ENCODE results near the gene TTC22. TPM values are rescaled to one million over a fixed set of nuclear protein-coding genes. Genes with fewer than 3 reads are reported as not detected.

The TTC22 gene
- total RNA-seq, 4 donors from 2014 or later = 0.93 to 7.3 (median 1.0) TPM; not detected in 1

- Histone ChIP-seq H3K27ac (no peak overlapping the region), H3K36me3 (no peaks in the 10 kb centered on the region), H3K4me3 (no peak overlapping the region), H3K4me1 (peaks cover 0 to 22% (median 12%) of the 10 kb centered on the region in 3 donors), H3K27me3 (no peaks in the 10 kb centered on the region), H3K9me3 (no peaks in the 10 kb centered on the region)
- 47% methylated on average over 5 of the region's 6 CpGs for WGBS, 2 donors (ENCODE audit: low coverage in 1 of 2)
- ATAC-seq = no peak
- TF ChIP-seq, protein P1, sequence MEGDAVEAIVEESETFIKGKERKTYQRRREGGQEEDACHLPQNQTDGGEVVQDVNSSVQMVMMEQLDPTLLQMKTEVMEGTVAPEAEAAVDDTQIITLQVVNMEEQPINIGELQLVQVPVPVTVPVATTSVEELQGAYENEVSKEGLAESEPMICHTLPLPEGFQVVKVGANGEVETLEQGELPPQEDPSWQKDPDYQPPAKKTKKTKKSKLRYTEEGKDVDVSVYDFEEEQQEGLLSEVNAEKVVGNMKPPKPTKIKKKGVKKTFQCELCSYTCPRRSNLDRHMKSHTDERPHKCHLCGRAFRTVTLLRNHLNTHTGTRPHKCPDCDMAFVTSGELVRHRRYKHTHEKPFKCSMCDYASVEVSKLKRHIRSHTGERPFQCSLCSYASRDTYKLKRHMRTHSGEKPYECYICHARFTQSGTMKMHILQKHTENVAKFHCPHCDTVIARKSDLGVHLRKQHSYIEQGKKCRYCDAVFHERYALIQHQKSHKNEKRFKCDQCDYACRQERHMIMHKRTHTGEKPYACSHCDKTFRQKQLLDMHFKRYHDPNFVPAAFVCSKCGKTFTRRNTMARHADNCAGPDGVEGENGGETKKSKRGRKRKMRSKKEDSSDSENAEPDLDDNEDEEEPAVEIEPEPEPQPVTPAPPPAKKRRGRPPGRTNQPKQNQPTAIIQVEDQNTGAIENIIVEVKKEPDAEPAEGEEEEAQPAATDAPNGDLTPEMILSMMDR (IDR thresholded peaks at IDR 0.05) = no peak
- TF ChIP-seq POLR2A (IDR thresholded peaks at IDR 0.05) = no peak
- no peak for TF ChIP-seq POLR2AphosphoS5 (IDR thresholded peaks at IDR 0.05)
Observed at GRCh38 chr1:54767526-54767925, 33.6 kb downstream of the TTC22 start.

- peaks cover 0 to 22% (median 12%) of the 10 kb centered on the region in 3 donors for H3K4me1 ChIP-seq
- H3K36me3 ChIP-seq = no peaks in the 10 kb centered on the region
- WGBS, 2 donors (ENCODE audit: low coverage in 1 of 2) = 19 to 52% methylated on average over 2 to 4 of the region's 4 CpGs
- no peaks in the 10 kb centered on the region for H3K9me3 ChIP-seq
- TF ChIP-seq POLR2AphosphoS5 (IDR thresholded peaks at IDR 0.05) (no peak), EP300 (IDR thresholded peaks at IDR 0.05) (no peak)
- H3K4me3 ChIP-seq = no peak overlapping the region
- no peaks in the 10 kb centered on the region for H3K27me3 ChIP-seq
- no peak for ATAC-seq
- no peak overlapping the region for H3K27ac ChIP-seq
Observed at GRCh38 chr1:54766726-54767125, 34.4 kb downstream of the TTC22 start.

DNA sequence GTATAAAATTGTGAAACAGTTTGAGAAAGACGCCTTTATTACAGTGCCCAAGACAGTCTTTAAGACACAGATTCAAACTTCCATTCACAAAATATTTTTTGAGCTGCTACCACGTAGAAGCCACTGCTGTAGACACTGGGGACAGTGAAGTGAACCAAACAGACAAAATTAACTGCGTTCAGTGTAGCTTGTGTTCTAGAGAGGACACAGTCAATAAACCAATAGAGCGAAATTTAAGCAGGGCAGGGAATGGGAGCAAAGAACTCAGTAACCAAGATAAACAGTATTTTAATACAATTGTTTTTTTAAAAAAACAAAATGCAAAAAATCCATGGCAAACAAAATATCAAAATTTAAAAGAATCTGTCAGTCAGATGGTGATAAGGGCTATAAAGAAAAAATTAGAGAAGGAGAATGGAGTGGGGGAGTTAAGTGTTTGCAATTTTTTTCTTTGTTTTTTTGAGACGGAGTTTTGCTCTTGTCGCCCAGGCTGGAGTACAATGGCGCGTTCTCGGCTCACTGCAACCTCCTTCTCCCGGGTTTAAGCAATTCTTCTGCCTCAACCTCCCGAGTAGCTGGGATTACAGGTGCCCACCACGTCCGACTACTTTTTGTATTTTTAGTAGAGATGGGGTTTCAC is 36.1 kb downstream of the TTC22 start:
- WGBS, 2 donors (ENCODE audit: low coverage in 1 of 2) = 58% methylated on average over 12 to 13 of the region's 13 CpGs

GRCh38 chr1:54764133-54764921 is 36.8 kb downstream of the TTC22 start, which contains the start of gene PARS2:
Gene PARS2 (minus strand): TSS chr1:54764523. CDS start chr1:54759161, 5,362 bp downstream.
- WGBS, 2 donors (ENCODE audit: low coverage in 1 of 2) = 0% methylated on average over 2 to 7 of the region's 57 CpGs
- TF ChIP-seq, protein P1 (IDR thresholded peaks at IDR 0.05) = peak in 2 of 4 experiments; percentile 21 to 26
- peak; percentile 91 for TF ChIP-seq POLR2AphosphoS5 (IDR thresholded peaks at IDR 0.05)
- peak; percentile 78 to 80 for TF ChIP-seq POLR2A (IDR thresholded peaks at IDR 0.05)
- TF ChIP-seq EP300 (IDR thresholded peaks at IDR 0.05) = no peak
- ATAC-seq = peak; percentile 99

More for the DNA sequence above, 36.1 kb downstream of the TTC22 start:
- peak; percentile 39 for ATAC-seq
- Histone ChIP-seq H3K27ac (peak overlapping the region in 3 of 4 donors; percentile 57 to 75 (median 74)), H3K4me1 (peaks cover 0 to 22% (median 12%) of the 10 kb centered on the region in 3 donors), H3K27me3 (no peaks in the 10 kb centered on the region), H3K36me3 (no peaks in the 10 kb centered on the region), H3K9me3 (no peaks in the 10 kb centered on the region), H3K4me3 (peak overlapping the region; percentile 26 to 82)
- TF ChIP-seq EP300 (IDR thresholded peaks at IDR 0.05) = no peak
- TF ChIP-seq, protein P1 (IDR thresholded peaks at IDR 0.05) = peak in 1 of 4 experiments; percentile 11
- TF ChIP-seq POLR2AphosphoS5 (IDR thresholded peaks at IDR 0.05) = no peak
- TF ChIP-seq POLR2A (IDR thresholded peaks at IDR 0.05) = no peak

GRCh38 chr1:54763816-54764132 is 37.3 kb downstream of the TTC22 start:
- 0% methylated on average over 3 to 5 of the region's 11 CpGs for WGBS, 2 donors (ENCODE audit: low coverage in 1 of 2)
- H3K4me1 ChIP-seq = peaks cover 0 to 22% (median 12%) of the 10 kb centered on the region in 3 donors
- TF ChIP-seq POLR2A (IDR thresholded peaks at IDR 0.05) (no peak), POLR2AphosphoS5 (IDR thresholded peaks at IDR 0.05) (no peak), EP300 (IDR thresholded peaks at IDR 0.05) (no peak)
- peak overlapping the region; percentile 35 to 86 (median 77) for H3K27ac ChIP-seq
- no peaks in the 10 kb centered on the region for H3K27me3 ChIP-seq
- no peak for ATAC-seq
- peak overlapping the region; percentile 79 to 82 for H3K4me3 ChIP-seq
- H3K9me3 ChIP-seq = no peaks in the 10 kb centered on the region
- H3K36me3 ChIP-seq = peaks cover 0 to 8% of the 10 kb centered on the region in 2 donors

More at GRCh38 chr1:54764133-54764921, 36.8 kb downstream of the TTC22 start, which contains the start of gene PARS2:
- Histone ChIP-seq H3K36me3 (peaks cover 0 to 2% of the 10 kb centered on the region in 2 donors), H3K27me3 (no peaks in the 10 kb centered on the region), H3K27ac (peak within 1 kb of the TSS; percentile 35 to 86 (median 77)), H3K4me1 (peaks cover 0 to 22% (median 12%) of the 10 kb centered on the region in 3 donors), H3K4me3 (peak within 1 kb of the TSS; percentile 79 to 82), H3K9me3 (no peaks in the 10 kb centered on the region)
